ENCODE data around the gene AACS.

The AACS gene

GRCh38 chr12:125184213-125184967, 119.2 kb downstream of the AACS start:
- no peak overlapping the region for H3K4me3 ChIP-seq (replicated peaks; ENCODE audit: insufficient read depth, low read length)

GRCh38 chr12:125185311-125185739, 120.1 kb downstream of the AACS start:
- DNase-seq (ENCODE audit: low read depth in 1 of 2, low spot score in 1 of 2), result no peak
- Histone ChIP-seq H3K4me3 (replicated peaks; ENCODE audit: insufficient read depth, low read length) (no peak overlapping the region), H3K27me3 (ENCODE audit: insufficient read depth, poor library complexity, severe bottlenecking) (peaks cover 44% of the 10 kb centered on the region), H3K27ac (replicated peaks) (no peak overlapping the region)
- no peak for TF ChIP-seq REST (IDR thresholded peaks at IDR 0.05; ENCODE audit: insufficient replicate concordance, low read depth)
- TF ChIP-seq POLR2AphosphoS5 (IDR thresholded peaks at IDR 0.05; ENCODE audit: low read depth), result no peak
- TF ChIP-seq SPI1 (IDR thresholded peaks at IDR 0.05; ENCODE audit: borderline replicate concordance, low read depth), result no peak

More at GRCh38 chr12:125184213-125184967, 119.2 kb downstream of the AACS start:
- peaks cover 42% of the 10 kb centered on the region for H3K27me3 ChIP-seq (ENCODE audit: insufficient read depth, poor library complexity, severe bottlenecking)
- no peak overlapping the region for H3K27ac ChIP-seq (replicated peaks)
- DNase-seq (ENCODE audit: low read depth in 1 of 2, low spot score in 1 of 2), result no peak
- no peak for TF ChIP-seq CTCF (IDR thresholded peaks at IDR 0.05; ENCODE audit: insufficient read depth, low read length)
- TF ChIP-seq SPI1 (IDR thresholded peaks at IDR 0.05; ENCODE audit: borderline replicate concordance, low read depth), result no peak
- no peak for TF ChIP-seq REST (IDR thresholded peaks at IDR 0.05; ENCODE audit: insufficient replicate concordance, low read depth)
- TF ChIP-seq POLR2AphosphoS5 (IDR thresholded peaks at IDR 0.05; ENCODE audit: low read depth), result no peak

- H3K4me3 ChIP-seq (replicated peaks; ENCODE audit: insufficient read depth, low read length), result no peak within 1 kb of the TSS
- DNase-seq (ENCODE audit: low read depth in 1 of 2, low spot score in 1 of 2), result peak; percentile 19 to 33
Observed at GRCh38 chr12:125185740-125186470, 120.7 kb downstream of the AACS start, which contains the start of gene TMEM132B. Gene TMEM132B (plus strand): TSS chr12:125186386.

GRCh38 chr12:125186471-125187147, 121.4 kb downstream of the AACS start:
- Histone ChIP-seq H3K27ac (replicated peaks) (no peak overlapping the region), H3K4me3 (replicated peaks; ENCODE audit: insufficient read depth, low read length) (no peak overlapping the region), H3K27me3 (ENCODE audit: insufficient read depth, poor library complexity, severe bottlenecking) (peaks cover 44% of the 10 kb centered on the region)
- TF ChIP-seq SPI1 (IDR thresholded peaks at IDR 0.05; ENCODE audit: borderline replicate concordance, low read depth), result no peak
- TF ChIP-seq CTCF (IDR thresholded peaks at IDR 0.05; ENCODE audit: insufficient read depth, low read length), result no peak
- no peak for TF ChIP-seq GABPA (IDR thresholded peaks at IDR 0.05; ENCODE audit: low read depth)
- no peak for TF ChIP-seq POLR2AphosphoS5 (IDR thresholded peaks at IDR 0.05; ENCODE audit: low read depth)
- TF ChIP-seq REST (IDR thresholded peaks at IDR 0.05; ENCODE audit: insufficient replicate concordance, low read depth), result no peak
- no peak for DNase-seq (ENCODE audit: low read depth in 1 of 2, low spot score in 1 of 2)

More at GRCh38 chr12:125185740-125186470, 120.7 kb downstream of the AACS start, which contains the start of gene TMEM132B:
- no peak for TF ChIP-seq GABPA (IDR thresholded peaks at IDR 0.05; ENCODE audit: low read depth)
- H3K27ac ChIP-seq (replicated peaks), result no peak within 1 kb of the TSS
- peaks cover 44% of the 10 kb centered on the region for H3K27me3 ChIP-seq (ENCODE audit: insufficient read depth, poor library complexity, severe bottlenecking)

Data from HL-60 (cell line).